K562 (cell line): ENCODE data around the gene NAIP. TPM values are rescaled to one million over a fixed set of nuclear protein-coding genes. Genes with fewer than 3 reads are reported as not detected.
"Not testable (repeated sequence)": the region's sequence is repeated elsewhere in the genome, so short reads cannot be mapped to it uniquely, and the experiment has no call there.

Experiments
- ATAC-seq: fragments of 200-7000 bp; cut with Tn5 transposase; 3 replicates; pipeline ENCODE4 v1.9.1; 2020; ENCODE audit warnings: moderate library complexity
- BruUV-seq: library from RNA; stranded (reverse); fragments of 400-500 nt; replicated peaks from 2 replicates; lab custom pipeline; 2021; lab: Mats Ljungman, UMichigan
- CTCF ChIA-PET: fragments of 300-600 bp; formaldehyde crosslinking; extraction: SDS; loops from one replicate; lab custom pipeline; 2021; ENCODE audit warnings: low intra/inter-chr PET ratio; lab: Yijun Ruan, JAX
- POLR2A ChIA-PET: fragments of 300-600, 350-650 bp; sonication (Branson Sonifier 250); formaldehyde crosslinking; extraction: SDS; loops from one replicate; lab custom pipeline; 2021; ENCODE audit warnings: antibody characterized with exemption, inconsistent platforms; lab: Yijun Ruan, JAX
- DNase-seq, 4 experiments: peaks; one replicate each; pipeline versions ENCODE4 v3.0.0 to v3.0.0-alpha.2; 2011 to 2018; ENCODE audit warnings: low spot score in 3 of 4, mixed read lengths in 3 of 4; ENCODE audit errors: extremely low read depth in 1 of 4
- FAIRE-seq: peaks from 2 replicates; lab custom pipeline; 2011; peaks lifted over from hg19 to GRCh38; lab: Jason Lieb, UNC
- H2AFZ ChIP-seq: 2 replicates; pipeline ENCODE4 v1.6.0; 2011; ENCODE audit warnings: low read depth, low read length, control low read depth, inconsistent platforms
- H3K27ac ChIP-seq: fragments of 200-600 bp; 3 replicates; pipeline ENCODE4 v1.8.0; 2011; ENCODE audit warnings: low read depth, mild to moderate bottlenecking, control low read depth, inconsistent platforms, low read length, moderate library complexity, mixed read lengths; ENCODE audit errors: extremely low read depth
- H3K27me3 ChIP-seq, 2 experiments: fragments of 300-600 bp in 1 of 2; 2 replicates in 1 of 2; 3 replicates in 1 of 2; pipeline versions ENCODE4 v1.6.0 to v1.8.0; 2011; ENCODE audit warnings: inconsistent platforms in 2 of 2, low read length in 2 of 2, mild to moderate bottlenecking in 1 of 2, mixed read lengths in 1 of 2, moderate library complexity in 1 of 2; ENCODE audit not compliant: control insufficient read depth in 2 of 2, insufficient read depth in 2 of 2
- H3K36me3 ChIP-seq: fragments of 300-600 bp; 3 replicates; pipeline ENCODE4 v1.8.0; 2011; ENCODE audit warnings: mild to moderate bottlenecking, low read length, inconsistent platforms; ENCODE audit not compliant: control insufficient read depth, insufficient read depth
- H3K4me1 ChIP-seq, 2 experiments: fragments of 200-600 bp in 1 of 2; replicated peaks in 1 of 2; 2 replicates in 1 of 2; 3 replicates in 1 of 2; pipeline versions ENCODE4 v1.5.1 to v1.8.0; 2011; ENCODE audit warnings: inconsistent platforms in 2 of 2, low read length in 2 of 2, mild to moderate bottlenecking in 1 of 2, mixed read lengths in 1 of 2, moderate library complexity in 1 of 2; ENCODE audit not compliant: control insufficient read depth in 2 of 2, insufficient read depth in 2 of 2
- H3K4me2 ChIP-seq: 2 replicates; pipeline ENCODE4 v1.6.1; 2011; ENCODE audit warnings: low read length, control low read depth, inconsistent platforms, mixed read lengths; ENCODE audit not compliant: insufficient read depth
- H3K4me3 ChIP-seq: fragments of 200-600 bp; sonication (generic), shearing (Covaris generic); 2 replicates; pipeline ENCODE4 v1.5.1; 2016; ENCODE audit warnings: control low read depth, inconsistent platforms
- H3K79me2 ChIP-seq: fragments of 200-600 bp; 3 replicates; pipeline ENCODE4 v1.8.0; 2011; ENCODE audit warnings: low read length, inconsistent platforms; ENCODE audit not compliant: control insufficient read depth, insufficient read depth
- H3K9ac ChIP-seq, 2 experiments: 2 replicates each; pipeline versions ENCODE4 v1.6.0 to v1.6.1; 2011; ENCODE audit warnings: low read depth in 2 of 2, low read length in 2 of 2, control low read depth in 1 of 2, inconsistent platforms in 1 of 2, mild to moderate bottlenecking in 1 of 2, mixed read lengths in 1 of 2; ENCODE audit not compliant: insufficient read depth in 1 of 2
- H3K9me1 ChIP-seq: one replicate; pipeline ENCODE4 v1.6.0; 2011; ENCODE audit warnings: inconsistent platforms, mild to moderate bottlenecking, low read length, moderate library complexity; ENCODE audit not compliant: control insufficient read depth, insufficient read depth
- H3K9me3 ChIP-seq: replicated peaks from 2 replicates; pipeline ENCODE4 v1.5.1; 2011; ENCODE audit warnings: low read depth, low read length, inconsistent platforms; ENCODE audit not compliant: control insufficient read depth, insufficient read depth
- H4K20me1 ChIP-seq: replicated peaks from 2 replicates; pipeline ENCODE4 v1.6.1; 2011; ENCODE audit warnings: low read length, inconsistent platforms, mixed read lengths; ENCODE audit not compliant: control insufficient read depth, insufficient read depth
- WGBS: fragments of 100-300 bp; shearing (Covaris generic); methylation state at CpG from one replicate; pipeline ENCODE4 v1.1.6; 2016; ENCODE audit warnings: low coverage, mixed read lengths; ENCODE audit not compliant: insufficient coverage; ENCODE audit errors: missing lambda C conversion rate; 5-methylcytosine and 5-hydroxymethylcytosine counted together
- in situ Hi-C: fragments of 300-500 bp; cut with MboI; formaldehyde crosslinking; loops from 4 replicates; pipeline ENCODE4 v1.15.0; 2018; ENCODE audit warnings: inconsistent platforms, mixed read lengths
- intact Hi-C: fragments of 100-400 bp; cut with micrococcal nuclease; formaldehyde crosslinking; loops from 2 replicates; pipeline ENCODE4 v1.14.2; 2022
- polyA plus RNA-seq, 8 experiments: library from polyadenylated mRNA; depleted of rRNA in 4 of 8; stranded (reverse) in 5 of 8; unstranded in 3 of 8; fragments of >200 nt; fragmentation: Nextera tagmentation in 2 of 8; fragmentation: Illumina TruSeq in 1 of 8; extraction: Ambion mirVana in 2 of 8; extraction: Trizol in 1 of 8; gene quantifications; 2 replicates each; pipeline versions ENCODE4 v1.2.1 to v1.2.3, GENCODE V29; 2011 to 2014; ENCODE audit warnings: inconsistent platforms in 1 of 8, missing spikeins in 1 of 8
- total RNA-seq, 7 experiments: library from RNA; depleted of rRNA in 6 of 7; stranded (reverse); fragments of >200 nt in 6 of 7; fragmentation: Illumina TruSeq in 2 of 7; extraction: Trizol in 2 of 7; gene quantifications; 2 replicates each; pipeline versions ENCODE4 v1.2.1 to v1.2.3, GENCODE V29; 2011 to 2021; ENCODE audit warnings: low replicate concordance in 1 of 7

NAIP gene
- total and polyA plus RNA-seq, 9 of the 15 experiments (the other 6 are each of a cell fraction or from before 2014, with no cell fraction given) = 1.5 to 6.4 (median 3.3) TPM

- BruUV-seq, H2AFZ ChIP-seq, in situ Hi-C loops, H3K27me3 ChIP-seq, FAIRE-seq, H3K9me1 ChIP-seq, H3K4me1 ChIP-seq, H3K9ac ChIP-seq, POLR2A ChIA-PET, H3K4me2 ChIP-seq, ATAC-seq, H3K79me2 ChIP-seq, H3K27ac ChIP-seq, H4K20me1 ChIP-seq, intact Hi-C loops, DNase-seq, H3K4me3 ChIP-seq, CTCF ChIA-PET, H3K36me3 ChIP-seq, H3K9me3 ChIP-seq: not testable (repeated sequence)
- no CpG with 5 or more reads among the region's 1 CpG for WGBS
Measured at GRCh38 chr5:70932560-70932959, 92.6 kb downstream of the NAIP start.

- peak; percentile 45 for ATAC-seq
- H3K27me3 ChIP-seq, CTCF ChIA-PET, POLR2A ChIA-PET, BruUV-seq, H3K4me2 ChIP-seq, H2AFZ ChIP-seq, H3K36me3 ChIP-seq, DNase-seq, H3K9me3 ChIP-seq, FAIRE-seq, H3K4me1 ChIP-seq, H3K9ac ChIP-seq, H3K79me2 ChIP-seq, H3K9me1 ChIP-seq, H3K4me3 ChIP-seq, H4K20me1 ChIP-seq, in situ Hi-C loops, H3K27ac ChIP-seq, intact Hi-C loops: not testable (repeated sequence)
- WGBS = no CpG with 5 or more reads among the region's 6 CpGs
Measured at GRCh38 chr5:70931709-70932368, 93.3 kb downstream of the NAIP start.

- ATAC-seq (peak; percentile 81), FAIRE-seq (peak; percentile 51)
- H3K27ac ChIP-seq, H4K20me1 ChIP-seq, H3K27me3 ChIP-seq, H2AFZ ChIP-seq, in situ Hi-C loops, H3K9ac ChIP-seq, DNase-seq, H3K4me2 ChIP-seq, intact Hi-C loops, H3K4me1 ChIP-seq, H3K9me1 ChIP-seq, H3K79me2 ChIP-seq, H3K9me3 ChIP-seq, BruUV-seq, CTCF ChIA-PET, POLR2A ChIA-PET, H3K4me3 ChIP-seq, H3K36me3 ChIP-seq: not testable (repeated sequence)
- WGBS = no CpG with 5 or more reads among the region's 16 CpGs
Measured at GRCh38 chr5:70925211-70925562, 100.0 kb downstream of the NAIP start.
